A673 (cell line): Measurements from ENCODE around the gene TPM1.

ENCODE experiments used
- EZH2 ChIP-seq: fragments of 200-600 bp; sonication (generic); IDR thresholded peaks from 2 replicates; pipeline ENCODE4 v1.6.1; 2017; ENCODE audit warnings: borderline replicate concordance, low read depth, mild to moderate bottlenecking, mixed read lengths, antibody characterized with exemption, low read length; ENCODE audit not compliant: poor library complexity, severe bottlenecking
- TF ChIP-seq, protein P1 (sequence below): fragments of 300-800, 200-600 bp; sonication (generic); conservative IDR thresholded peaks from 2 replicates; pipeline ENCODE4 v1.5.1; 2017; ENCODE audit warnings: low read depth, mild to moderate bottlenecking, antibody characterized with exemption, low read length, moderate library complexity, mixed read lengths

DNA sequence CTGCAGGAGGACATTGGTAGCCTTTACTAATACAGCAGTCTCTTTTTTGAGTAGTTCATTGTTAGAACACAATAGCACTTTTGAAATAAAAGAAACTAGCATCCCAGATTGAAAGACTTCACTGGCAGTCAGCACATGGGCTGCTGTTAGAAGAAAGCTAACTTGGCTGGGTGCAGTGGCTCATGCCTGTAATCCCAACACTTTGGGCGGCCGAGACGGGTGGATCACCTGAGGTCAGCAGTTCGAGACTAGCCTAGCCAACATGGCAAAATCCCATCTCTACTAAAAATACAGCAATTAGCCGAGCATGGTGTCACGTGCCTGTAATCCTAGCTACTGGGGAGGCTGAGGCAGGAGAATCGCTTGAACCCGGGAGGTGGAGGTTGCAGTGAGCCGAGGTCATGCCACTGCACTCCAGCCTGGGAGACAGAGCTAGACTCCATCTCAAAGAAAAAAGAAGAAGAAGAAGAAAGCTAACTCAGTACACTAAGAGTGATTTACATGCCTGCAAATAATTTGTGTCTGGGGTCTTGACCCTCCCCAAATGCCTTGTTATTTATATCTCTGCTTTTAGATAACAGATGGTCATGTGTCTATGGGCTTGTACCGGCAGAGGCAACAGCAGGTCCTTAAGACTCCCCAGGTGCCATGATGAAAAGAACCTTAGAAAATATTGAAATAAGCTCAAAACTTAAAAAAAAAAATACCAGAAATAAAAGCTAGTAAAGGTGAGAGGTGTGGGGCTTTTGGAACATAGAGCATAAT, 9.7 kb downstream of the TPM1 start:
- TF ChIP-seq EZH2: no peak
- TF ChIP-seq, protein P1, sequence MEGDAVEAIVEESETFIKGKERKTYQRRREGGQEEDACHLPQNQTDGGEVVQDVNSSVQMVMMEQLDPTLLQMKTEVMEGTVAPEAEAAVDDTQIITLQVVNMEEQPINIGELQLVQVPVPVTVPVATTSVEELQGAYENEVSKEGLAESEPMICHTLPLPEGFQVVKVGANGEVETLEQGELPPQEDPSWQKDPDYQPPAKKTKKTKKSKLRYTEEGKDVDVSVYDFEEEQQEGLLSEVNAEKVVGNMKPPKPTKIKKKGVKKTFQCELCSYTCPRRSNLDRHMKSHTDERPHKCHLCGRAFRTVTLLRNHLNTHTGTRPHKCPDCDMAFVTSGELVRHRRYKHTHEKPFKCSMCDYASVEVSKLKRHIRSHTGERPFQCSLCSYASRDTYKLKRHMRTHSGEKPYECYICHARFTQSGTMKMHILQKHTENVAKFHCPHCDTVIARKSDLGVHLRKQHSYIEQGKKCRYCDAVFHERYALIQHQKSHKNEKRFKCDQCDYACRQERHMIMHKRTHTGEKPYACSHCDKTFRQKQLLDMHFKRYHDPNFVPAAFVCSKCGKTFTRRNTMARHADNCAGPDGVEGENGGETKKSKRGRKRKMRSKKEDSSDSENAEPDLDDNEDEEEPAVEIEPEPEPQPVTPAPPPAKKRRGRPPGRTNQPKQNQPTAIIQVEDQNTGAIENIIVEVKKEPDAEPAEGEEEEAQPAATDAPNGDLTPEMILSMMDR: no peak
